ENCODE data around the gene PRDM2.
"Not testable (repeated sequence)": the region's sequence is repeated elsewhere in the genome, so short reads cannot be mapped to it uniquely, and the experiment has no call there.

The PRDM2 gene

DNA sequence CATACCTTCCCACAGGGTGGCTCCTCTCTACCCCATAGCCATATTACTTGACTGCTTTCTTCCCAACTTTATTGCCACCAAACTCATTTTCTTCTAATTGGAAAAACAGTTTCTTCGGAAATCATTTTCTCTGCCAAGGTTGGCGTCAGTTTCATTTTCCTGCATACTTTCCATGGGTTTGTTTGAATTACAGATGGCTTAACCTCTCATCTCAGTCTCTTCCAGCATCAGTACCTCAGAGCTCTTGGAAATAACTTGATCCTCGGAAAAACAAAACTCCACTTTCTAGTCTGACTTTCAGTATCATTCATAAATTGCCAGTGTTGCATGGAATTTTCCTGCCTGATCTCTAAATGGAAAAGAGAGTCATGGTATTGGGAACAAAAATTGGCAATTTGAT lies 20.3 kb upstream of the PRDM2 start:
- TF ChIP-seq, protein P1, sequence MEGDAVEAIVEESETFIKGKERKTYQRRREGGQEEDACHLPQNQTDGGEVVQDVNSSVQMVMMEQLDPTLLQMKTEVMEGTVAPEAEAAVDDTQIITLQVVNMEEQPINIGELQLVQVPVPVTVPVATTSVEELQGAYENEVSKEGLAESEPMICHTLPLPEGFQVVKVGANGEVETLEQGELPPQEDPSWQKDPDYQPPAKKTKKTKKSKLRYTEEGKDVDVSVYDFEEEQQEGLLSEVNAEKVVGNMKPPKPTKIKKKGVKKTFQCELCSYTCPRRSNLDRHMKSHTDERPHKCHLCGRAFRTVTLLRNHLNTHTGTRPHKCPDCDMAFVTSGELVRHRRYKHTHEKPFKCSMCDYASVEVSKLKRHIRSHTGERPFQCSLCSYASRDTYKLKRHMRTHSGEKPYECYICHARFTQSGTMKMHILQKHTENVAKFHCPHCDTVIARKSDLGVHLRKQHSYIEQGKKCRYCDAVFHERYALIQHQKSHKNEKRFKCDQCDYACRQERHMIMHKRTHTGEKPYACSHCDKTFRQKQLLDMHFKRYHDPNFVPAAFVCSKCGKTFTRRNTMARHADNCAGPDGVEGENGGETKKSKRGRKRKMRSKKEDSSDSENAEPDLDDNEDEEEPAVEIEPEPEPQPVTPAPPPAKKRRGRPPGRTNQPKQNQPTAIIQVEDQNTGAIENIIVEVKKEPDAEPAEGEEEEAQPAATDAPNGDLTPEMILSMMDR (IDR thresholded peaks at IDR 0.05; ENCODE audit: low read depth, low read length, missing control alignments) = no peak
- H3K4me3 ChIP-seq (ENCODE audit: low read depth, low read length) = no peak overlapping the region

GRCh38 chr1:13680609-13681008 lies 19.4 kb upstream of the PRDM2 start:
- DNase-seq (ENCODE audit: low read depth); H3K4me3 ChIP-seq (ENCODE audit: low read depth, low read length); in situ Hi-C loops (cut with HindIII; ENCODE audit: low sequenced_read_pairs): not testable (repeated sequence)

More for the DNA sequence above, 20.3 kb upstream of the PRDM2 start:
- no peak for DNase-seq (ENCODE audit: low read depth)
- in situ Hi-C loops (cut with HindIII; ENCODE audit: low sequenced_read_pairs) = no loop called here

- in situ Hi-C loops (cut with HindIII; ENCODE audit: low sequenced_read_pairs) = no loop called here
- TF ChIP-seq, protein P1 (IDR thresholded peaks at IDR 0.05; ENCODE audit: low read depth, low read length, missing control alignments) = no peak
- DNase-seq (ENCODE audit: low read depth) = no peak
- no peak overlapping the region for H3K4me3 ChIP-seq (ENCODE audit: low read depth, low read length)
Measured at GRCh38 chr1:13681921-13682320, 18.1 kb upstream of the PRDM2 start.

DNA sequence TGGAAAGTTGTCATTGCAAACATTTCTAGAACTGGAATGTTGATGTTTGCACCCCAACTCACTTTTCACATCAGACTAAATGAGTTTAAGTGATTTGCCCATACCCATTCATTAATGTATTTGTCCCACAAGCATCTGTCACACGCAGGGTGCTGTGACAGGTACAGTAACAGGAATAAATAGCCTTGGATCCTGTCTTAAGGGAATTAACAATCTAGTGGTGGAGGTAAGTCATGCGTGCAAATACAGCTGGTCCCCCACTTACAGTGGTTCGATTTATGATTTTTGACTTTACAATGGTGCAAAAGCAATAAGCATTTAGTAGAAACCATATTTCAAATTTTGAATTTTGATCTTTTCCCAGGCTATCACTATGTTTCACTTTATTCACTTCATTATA lies 17.5 kb upstream of the PRDM2 start:
- in situ Hi-C loops (cut with HindIII; ENCODE audit: low sequenced_read_pairs) = no loop called here
- no peak for DNase-seq (ENCODE audit: low read depth)
- no peak overlapping the region for H3K4me3 ChIP-seq (ENCODE audit: low read depth, low read length)
- TF ChIP-seq, protein P1 (IDR thresholded peaks at IDR 0.05; ENCODE audit: low read depth, low read length, missing control alignments) = no peak

DNA sequence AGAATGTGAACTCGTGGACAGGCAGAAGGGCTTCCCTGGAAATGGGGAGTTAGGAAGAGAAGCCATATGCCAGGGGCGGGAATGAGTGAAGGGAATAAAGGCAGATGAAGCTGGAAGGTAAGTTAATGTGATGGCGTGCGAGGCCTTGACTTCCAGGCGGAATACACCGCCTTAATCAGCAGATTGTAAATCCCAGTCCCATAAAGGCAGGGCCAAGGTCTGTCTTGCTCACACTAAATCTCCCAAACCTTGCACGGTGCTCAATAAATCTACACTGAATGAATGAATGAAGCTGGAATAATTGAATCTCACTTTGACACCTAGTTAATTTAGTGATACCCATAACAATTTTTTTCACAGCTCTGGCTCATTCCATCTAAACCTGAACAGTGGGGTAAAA lies 16.8 kb upstream of the PRDM2 start:
- in situ Hi-C loops (cut with HindIII; ENCODE audit: low sequenced_read_pairs) = no loop called here
- TF ChIP-seq, protein P1 (IDR thresholded peaks at IDR 0.05; ENCODE audit: low read depth, low read length, missing control alignments) = no peak
- no peak overlapping the region for H3K4me3 ChIP-seq (ENCODE audit: low read depth, low read length)
- no peak for DNase-seq (ENCODE audit: low read depth)

GRCh38 chr1:13687151-13687715 lies 12.8 kb upstream of the PRDM2 start:
- H3K4me3 ChIP-seq (ENCODE audit: low read depth, low read length) = no peak overlapping the region
- no peak for DNase-seq (ENCODE audit: low read depth)
- TF ChIP-seq, protein P1 (IDR thresholded peaks at IDR 0.05; ENCODE audit: low read depth, low read length, missing control alignments) = no peak
- in situ Hi-C loops (cut with HindIII; ENCODE audit: low sequenced_read_pairs) = no loop called here

GRCh38 chr1:13693094-13693493 lies 6.9 kb upstream of the PRDM2 start:
- H3K4me3 ChIP-seq (ENCODE audit: low read depth, low read length); in situ Hi-C loops (cut with HindIII; ENCODE audit: low sequenced_read_pairs); DNase-seq (ENCODE audit: low read depth): not testable (repeated sequence)
